ENCODE data around the gene TUSC1.

- no peak for TF ChIP-seq CTCF (IDR thresholded peaks at IDR 0.05; ENCODE audit: low read length)
- TF ChIP-seq EZH2 (optimal IDR thresholded peaks at IDR 0.05; ENCODE audit: low read depth, low read length), result no peak
- TF ChIP-seq EZH2phosphoT487 (IDR thresholded peaks at IDR 0.05; ENCODE audit: low read length), result no peak
Measured at GRCh38 chr9:25702536-25702935, 24.3 kb upstream of the TUSC1 start.

Measured in MM.1S (cell line).